T-helper 1 cell treated with Interleukin-12 subunit alpha and Interleukin-12 subunit beta and Interleukin-4 antibody, amounts not matched to agents 30 μg/mL and 1 μg/mL, for 36 hours (primary cell): Measurements from ENCODE around the gene UNC5A.
A peak's percentile ranks its signal among the peaks of the same experiment; 100 is the strongest.

Experiments
- H3K27ac Mint-ChIP-seq: one replicate; pipeline ENCODE4 v1.8.0; 2021; ENCODE audit warnings: mild to moderate bottlenecking, mixed read lengths
- H3K27me3 Mint-ChIP-seq: one replicate; pipeline ENCODE4 v1.8.0; 2021; ENCODE audit warnings: low read depth, mixed read lengths
- H3K36me3 Mint-ChIP-seq: one replicate; pipeline ENCODE4 v1.8.0; 2021; ENCODE audit warnings: low read depth, mixed read lengths
- H3K4me1 Mint-ChIP-seq: one replicate; pipeline ENCODE4 v1.8.0; 2021; ENCODE audit warnings: low read depth, mixed read lengths
- H3K4me3 Mint-ChIP-seq: one replicate; pipeline ENCODE4 v1.8.0; 2021; ENCODE audit warnings: mild to moderate bottlenecking, moderate library complexity, mixed read lengths
- H3K9me3 Mint-ChIP-seq: one replicate; pipeline ENCODE4 v1.8.0; 2021; ENCODE audit warnings: mixed read lengths

The UNC5A gene

DNA sequence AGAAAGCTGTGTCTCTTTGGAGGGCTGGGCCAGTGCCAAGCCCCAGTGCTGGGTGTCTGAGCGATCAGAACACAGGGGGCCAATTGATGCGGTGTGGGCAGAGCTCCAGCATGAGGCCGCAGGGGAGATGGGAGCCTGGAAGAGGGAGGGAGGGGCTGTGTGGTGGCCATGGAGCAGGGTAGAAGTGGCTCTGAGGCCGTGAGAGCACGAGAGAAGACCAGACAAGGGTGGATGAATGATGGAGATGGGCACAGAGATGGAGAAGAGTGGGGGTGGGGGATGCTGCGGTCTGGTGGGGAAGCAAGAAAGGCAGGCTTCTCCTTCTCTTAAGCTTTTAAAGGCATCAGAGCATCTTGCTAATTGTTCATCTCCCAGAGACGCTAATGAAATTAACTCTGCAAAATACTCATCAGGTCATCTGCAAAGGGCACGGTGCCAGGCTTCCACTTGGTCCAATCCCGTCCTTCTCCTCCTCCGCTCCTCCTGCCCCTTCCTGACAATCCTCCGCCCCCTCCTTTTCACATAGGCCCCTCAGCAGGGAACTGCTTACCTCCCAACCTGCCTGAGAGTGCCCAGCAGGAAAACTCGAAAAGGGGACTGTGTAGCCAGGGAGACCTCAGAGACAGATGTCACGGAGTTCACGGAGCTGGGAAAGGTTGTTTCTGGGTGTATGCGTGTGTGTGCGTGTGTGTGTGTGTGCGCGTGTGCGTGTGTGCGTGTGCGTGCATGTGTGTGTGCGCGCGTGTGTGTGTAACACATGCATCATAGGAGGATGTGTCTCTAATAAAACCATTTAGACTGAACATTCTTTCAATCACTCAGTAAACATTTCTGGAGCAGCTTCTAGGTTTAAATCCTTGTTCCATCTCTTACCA is 7.1 kb upstream of the UNC5A start:
- Mint-ChIP-seq H3K4me1 (no peaks in the 10 kb centered on the region), H3K9me3 (no peaks in the 10 kb centered on the region), H3K4me3 (no peak overlapping the region), H3K27me3 (peaks cover 23% of the 10 kb centered on the region), H3K27ac (no peak overlapping the region), H3K36me3 (no peaks in the 10 kb centered on the region)

GRCh38 chr5:176803943-176804498 is 6.3 kb upstream of the UNC5A start:
- Mint-ChIP-seq H3K9me3 (no peaks in the 10 kb centered on the region), H3K4me3 (no peak overlapping the region), H3K27ac (no peak overlapping the region), H3K27me3 (peaks cover 30% of the 10 kb centered on the region), H3K4me1 (peaks cover 1% of the 10 kb centered on the region), H3K36me3 (no peaks in the 10 kb centered on the region)

- Mint-ChIP-seq H3K4me1 (peaks cover 7% of the 10 kb centered on the region), H3K9me3 (no peaks in the 10 kb centered on the region), H3K36me3 (no peaks in the 10 kb centered on the region), H3K27me3 (peaks cover 39% of the 10 kb centered on the region), H3K27ac (no peak overlapping the region), H3K4me3 (no peak overlapping the region)
These were observed 4.2 kb upstream of the UNC5A start for GRCh38 chr5:176806137-176806536.

GRCh38 chr5:176809544-176810080 is 747 bp upstream of the UNC5A start:
- Mint-ChIP-seq H3K9me3 (no peaks in the 10 kb centered on the region), H3K4me1 (peaks cover 8% of the 10 kb centered on the region), H3K36me3 (no peaks in the 10 kb centered on the region), H3K27me3 (peaks cover 57% of the 10 kb centered on the region), H3K27ac (no peak overlapping the region), H3K4me3 (no peak overlapping the region)

DNA sequence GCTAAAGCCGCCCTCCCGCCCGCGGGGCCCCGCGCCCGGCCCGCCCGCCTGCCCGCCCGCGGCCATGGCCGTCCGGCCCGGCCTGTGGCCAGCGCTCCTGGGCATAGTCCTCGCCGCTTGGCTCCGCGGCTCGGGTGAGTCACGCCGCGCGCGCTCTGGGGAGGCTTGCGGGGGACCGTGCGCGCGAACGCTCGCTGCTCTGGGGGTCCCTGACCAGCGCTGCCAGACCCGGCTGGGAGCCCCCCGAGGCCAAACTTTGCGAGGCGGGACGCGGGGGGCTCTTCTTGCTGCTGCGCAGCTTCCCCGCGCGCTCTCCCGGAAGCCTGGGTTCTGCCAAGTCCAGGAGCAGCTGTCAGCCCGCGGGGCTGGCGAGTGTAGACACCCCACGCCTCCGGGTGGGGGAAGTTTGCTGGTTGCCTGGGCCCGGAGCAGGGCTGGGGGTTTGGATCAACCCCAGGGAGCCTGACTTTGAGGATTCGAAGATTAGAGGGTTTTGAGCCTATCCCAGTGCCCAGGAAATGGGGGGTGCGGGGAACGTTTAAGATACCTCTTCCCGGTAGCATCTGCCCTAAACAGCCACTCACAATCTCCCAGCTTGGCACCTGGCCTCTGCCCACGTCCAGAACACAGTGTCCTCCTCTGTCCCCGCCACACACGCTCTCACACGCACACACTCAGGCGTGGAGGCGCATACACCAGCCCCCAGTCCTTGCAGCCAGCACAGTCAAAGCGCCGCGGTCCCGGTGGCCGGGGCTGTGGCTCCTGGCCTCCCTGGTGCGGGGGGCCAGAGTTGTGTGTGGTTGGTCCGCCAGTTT is 535 bp downstream of the UNC5A start:
- Mint-ChIP-seq H3K4me3 (peak overlapping the region; percentile 69), H3K27ac (no peak overlapping the region), H3K9me3 (no peaks in the 10 kb centered on the region), H3K4me1 (peaks cover 8% of the 10 kb centered on the region), H3K36me3 (no peaks in the 10 kb centered on the region), H3K27me3 (peaks cover 68% of the 10 kb centered on the region)

- Mint-ChIP-seq H3K9me3 (no peaks in the 10 kb centered on the region), H3K27me3 (peaks cover 70% of the 10 kb centered on the region), H3K36me3 (no peaks in the 10 kb centered on the region), H3K27ac (no peak overlapping the region), H3K4me1 (peaks cover 8% of the 10 kb centered on the region), H3K4me3 (no peak overlapping the region)
These were observed 2.2 kb downstream of the UNC5A start for GRCh38 chr5:176812269-176813259.

DNA sequence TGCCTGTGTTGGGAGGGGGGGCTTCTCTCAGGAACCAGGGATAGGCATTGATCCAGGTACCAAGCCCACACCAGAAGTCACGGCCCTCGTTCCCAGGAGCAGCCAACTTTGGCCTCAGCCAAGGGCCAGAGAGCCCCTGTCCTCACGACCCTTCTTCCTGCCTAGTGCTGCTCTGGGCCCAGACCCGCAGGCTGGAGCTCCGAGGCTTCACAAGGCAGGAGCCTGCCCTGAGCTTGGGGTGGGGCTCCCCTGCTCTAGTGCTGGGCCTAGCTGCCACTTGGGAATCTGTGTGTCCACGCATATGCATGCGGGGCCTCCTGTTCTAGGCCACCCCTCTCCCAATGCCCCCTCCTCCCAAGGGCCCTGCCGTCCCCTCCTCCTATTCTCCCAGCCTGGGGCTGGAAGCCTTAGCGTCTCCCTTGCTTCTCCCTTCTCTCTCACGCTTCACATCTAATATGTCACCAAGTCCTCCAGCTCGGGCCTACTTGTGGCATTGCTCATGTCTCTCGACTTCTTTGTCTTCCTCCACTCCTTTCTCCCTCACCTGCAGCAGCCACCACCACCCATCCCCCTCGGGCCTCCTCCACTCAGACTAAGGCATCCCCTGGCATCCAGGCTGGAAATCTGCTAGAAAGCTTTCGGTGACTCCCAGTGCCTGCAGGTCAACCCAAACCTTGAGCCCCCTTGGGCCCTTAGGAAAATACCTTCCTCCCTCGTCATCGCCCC is 3.4 kb downstream of the UNC5A start:
- Mint-ChIP-seq H3K4me1 (peaks cover 14% of the 10 kb centered on the region), H3K36me3 (no peaks in the 10 kb centered on the region), H3K27ac (no peak overlapping the region), H3K9me3 (no peaks in the 10 kb centered on the region), H3K4me3 (no peak overlapping the region), H3K27me3 (peaks cover 68% of the 10 kb centered on the region)

GRCh38 chr5:176814313-176814685 is 3.9 kb downstream of the UNC5A start:
- no peak overlapping the region for H3K27ac Mint-ChIP-seq
- H3K27me3 Mint-ChIP-seq = peaks cover 68% of the 10 kb centered on the region
- H3K36me3 Mint-ChIP-seq = peaks cover under 1% of the 10 kb centered on the region
- peaks cover 10% of the 10 kb centered on the region for H3K4me1 Mint-ChIP-seq
- H3K9me3 Mint-ChIP-seq = no peaks in the 10 kb centered on the region
- no peak overlapping the region for H3K4me3 Mint-ChIP-seq

DNA sequence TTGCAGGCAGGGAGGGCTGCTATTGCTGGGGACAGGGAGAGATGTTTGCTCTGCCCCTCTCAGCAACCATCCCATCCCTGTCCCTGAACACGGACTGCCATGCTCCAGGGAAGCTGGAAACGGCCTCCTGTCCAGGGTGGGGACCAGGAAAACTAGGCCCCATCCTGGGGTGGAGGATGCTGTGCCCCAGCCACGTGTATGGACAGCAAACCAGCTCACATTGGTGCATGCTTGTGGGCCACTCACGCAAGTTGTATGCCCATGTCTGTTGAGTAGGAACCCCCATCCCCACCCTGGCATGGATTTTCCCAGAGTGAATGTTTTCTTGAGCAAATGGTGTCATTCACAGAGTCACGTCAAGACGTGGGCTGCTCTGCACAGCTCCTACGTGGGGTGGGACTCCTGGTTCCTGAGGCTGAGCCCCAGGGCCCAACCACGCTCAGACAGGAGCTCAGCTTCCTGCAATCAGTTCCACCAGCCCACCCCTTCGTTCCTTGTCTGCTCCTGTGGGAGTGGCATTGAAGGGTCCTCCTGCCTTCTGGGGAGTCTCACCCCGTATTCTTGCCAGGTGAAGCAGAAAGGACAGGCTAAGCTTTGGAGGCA is 4.6 kb downstream of the UNC5A start:
- no peak overlapping the region for H3K4me3 Mint-ChIP-seq
- no peak overlapping the region for H3K27ac Mint-ChIP-seq
- no peaks in the 10 kb centered on the region for H3K9me3 Mint-ChIP-seq
- H3K36me3 Mint-ChIP-seq = peaks cover 2% of the 10 kb centered on the region
- peaks cover 70% of the 10 kb centered on the region for H3K27me3 Mint-ChIP-seq
- H3K4me1 Mint-ChIP-seq = peaks cover 8% of the 10 kb centered on the region

GRCh38 chr5:176816043-176816745 is 5.8 kb downstream of the UNC5A start:
- no peaks in the 10 kb centered on the region for H3K9me3 Mint-ChIP-seq
- H3K27me3 Mint-ChIP-seq = peaks cover 78% of the 10 kb centered on the region
- H3K4me3 Mint-ChIP-seq = peak overlapping the region; percentile 28
- no peak overlapping the region for H3K27ac Mint-ChIP-seq
- H3K36me3 Mint-ChIP-seq = peaks cover 2% of the 10 kb centered on the region
- H3K4me1 Mint-ChIP-seq = peaks cover 7% of the 10 kb centered on the region

- no peak overlapping the region for H3K27ac Mint-ChIP-seq
- H3K4me1 Mint-ChIP-seq = peaks cover 7% of the 10 kb centered on the region
- H3K4me3 Mint-ChIP-seq = peak overlapping the region; percentile 28
These were observed 6.5 kb downstream of the UNC5A start for GRCh38 chr5:176816791-176817347.

DNA sequence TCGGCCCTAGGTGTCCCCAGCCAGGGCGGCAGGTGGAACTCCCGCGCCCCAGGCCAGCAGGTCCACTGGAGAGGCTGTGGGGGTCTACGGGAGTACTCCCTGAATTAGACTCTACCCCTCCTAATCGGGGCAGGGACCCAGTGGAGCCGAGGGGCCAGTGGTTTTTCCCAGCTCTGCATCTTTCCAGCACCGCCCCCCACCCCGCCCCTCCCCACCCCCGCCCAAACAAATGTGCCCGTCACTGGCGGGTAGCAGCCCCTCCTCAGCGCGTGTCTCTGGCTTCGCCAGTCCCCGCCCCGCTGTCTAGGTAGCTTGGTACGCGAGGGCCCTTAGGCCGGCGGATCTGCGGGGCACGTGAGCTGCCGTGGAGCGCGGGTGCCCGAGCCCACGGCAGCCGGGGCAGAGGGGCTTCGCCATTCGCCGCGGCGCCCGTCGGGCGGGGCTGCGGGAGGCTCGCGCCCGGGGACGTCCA is 7.0 kb downstream of the UNC5A start:
- Mint-ChIP-seq H3K4me3 (no peak overlapping the region), H3K27me3 (peaks cover 71% of the 10 kb centered on the region), H3K27ac (no peak overlapping the region), H3K4me1 (peaks cover 7% of the 10 kb centered on the region), H3K36me3 (peaks cover 2% of the 10 kb centered on the region), H3K9me3 (no peaks in the 10 kb centered on the region)

More at GRCh38 chr5:176816791-176817347, 6.5 kb downstream of the UNC5A start:
- Mint-ChIP-seq H3K36me3 (peaks cover 2% of the 10 kb centered on the region), H3K27me3 (peaks cover 72% of the 10 kb centered on the region), H3K9me3 (no peaks in the 10 kb centered on the region)
